GM12878 (cell line): ENCODE measurements around the gene OR51F2. TPM values are rescaled to one million over a fixed set of nuclear protein-coding genes. Genes with fewer than 3 reads are reported as not detected.

ENCODE experiments used
- ATAC-seq: fragments of 200-7000 bp; cut with Tn5 transposase; 3 replicates; pipeline ENCODE4 v1.9.1; 2020; ENCODE audit warnings: mild to moderate bottlenecking, moderate library complexity
- BruUV-seq: library from RNA; stranded (reverse); fragments of 400-500 nt; replicated peaks from 2 replicates; lab custom pipeline; 2021; lab: Mats Ljungman, UMichigan
- CTCF ChIA-PET: fragments of 300-600 bp; sonication (Branson Sonifier 250); formaldehyde crosslinking; extraction: SDS; loops from one replicate; lab custom pipeline; 2021; ENCODE audit warnings: inconsistent platforms; lab: Yijun Ruan, JAX
- POLR2A ChIA-PET: fragments of 350-600 bp; formaldehyde crosslinking; extraction: SDS; loops from one replicate; lab custom pipeline; 2021; ENCODE audit warnings: inconsistent platforms; lab: Charles Lee
- RAD21 ChIA-PET: fragments of 300-600 bp; sonication (Branson Sonifier 250); formaldehyde crosslinking; loops from one replicate; lab custom pipeline; 2023; ENCODE audit warnings: antibody characterized with exemption; ENCODE audit not compliant: unreplicated experiment; lab: Charles Lee
- SMC1A ChIA-PET: fragments of 300-600 bp; sonication (Branson Sonifier 250); formaldehyde crosslinking; loops from one replicate; lab custom pipeline; 2023; ENCODE audit not compliant: unreplicated experiment, uncharacterized antibody; lab: Charles Lee
- DNase-seq: peaks from one replicate; pipeline ENCODE4 v3.0.0-alpha.2; 2011; ENCODE audit warnings: low read depth, low spot score
- FAIRE-seq: peaks from 3 replicates; lab custom pipeline; 2011; peaks lifted over from hg19 to GRCh38; lab: Jason Lieb, UNC
- H2AFZ ChIP-seq: 2 replicates; pipeline ENCODE4 v1.6.0; 2011; ENCODE audit warnings: low read depth, low read length, control low read depth; ENCODE audit not compliant: control insufficient read depth
- H3K27ac ChIP-seq: 2 replicates; pipeline ENCODE4 v1.5.1; 2011; ENCODE audit warnings: control low read depth; ENCODE audit not compliant: control insufficient read depth, insufficient read depth
- H3K27me3 ChIP-seq, 2 experiments: replicated peaks in 1 of 2; 2 replicates each; pipeline versions ENCODE4 v1.6.0 to v1.6.1; 2011; ENCODE audit warnings: low read length in 1 of 2; ENCODE audit not compliant: control insufficient read depth in 2 of 2, insufficient read depth in 2 of 2
- H3K36me3 ChIP-seq, 2 experiments: 2 replicates each; pipeline ENCODE4 v1.5.1; 2011; ENCODE audit warnings: low read length in 1 of 2; ENCODE audit not compliant: control insufficient read depth in 2 of 2, insufficient read depth in 2 of 2
- H3K4me1 ChIP-seq: 2 replicates; pipeline ENCODE4 v1.6.1; 2011; ENCODE audit warnings: mild to moderate bottlenecking, low read length, moderate library complexity, mixed read lengths; ENCODE audit not compliant: control insufficient read depth, insufficient read depth
- H3K4me2 ChIP-seq: 2 replicates; pipeline ENCODE4 v1.6.0; 2011; ENCODE audit warnings: control low read depth; ENCODE audit not compliant: control insufficient read depth, insufficient read depth
- H3K4me3 ChIP-seq: fragments of 200-600 bp; sonication (generic); 2 replicates; pipeline ENCODE4 v1.5.1; 2016
- H3K79me2 ChIP-seq: 2 replicates; pipeline ENCODE4 v1.6.0; 2011; ENCODE audit warnings: low read length; ENCODE audit not compliant: control insufficient read depth, insufficient read depth
- H3K9ac ChIP-seq: 2 replicates; pipeline ENCODE4 v1.8.0; 2011; ENCODE audit warnings: low read length, control low read depth, mixed read lengths; ENCODE audit not compliant: control insufficient read depth, insufficient read depth
- H3K9me3 ChIP-seq: replicated peaks from 3 replicates; pipeline ENCODE4 v1.5.1; 2011; ENCODE audit warnings: mild to moderate bottlenecking, low read length; ENCODE audit not compliant: control insufficient read depth, insufficient read depth
- H4K20me1 ChIP-seq: 2 replicates; pipeline ENCODE4 v1.6.0; 2011; ENCODE audit not compliant: control insufficient read depth, insufficient read depth
- CHD4 ChIP-seq: fragments of 200-600 bp; sonication (generic); IDR thresholded peaks from 2 replicates; pipeline ENCODE4 v1.6.1; 2016; ENCODE audit warnings: mild to moderate bottlenecking
- CUX1 ChIP-seq: IDR thresholded peaks from 2 replicates; pipeline ENCODE4 v1.6.1; 2012; ENCODE audit warnings: improper control_type of control experiment, low read depth, low read length; ENCODE audit not compliant: insufficient replicate concordance
- E2F8 ChIP-seq: fragments of 450-650 bp; IDR thresholded peaks from 2 replicates; pipeline ENCODE4 v1.6.1; 2018; ENCODE audit warnings: mild to moderate bottlenecking, low read depth, moderate library complexity; ENCODE audit not compliant: partially characterized antibody
- ESRRA ChIP-seq: IDR thresholded peaks from 2 replicates; pipeline ENCODE4 v1.6.1; 2012; ENCODE audit warnings: mild to moderate bottlenecking, low read length, improper control_type of control experiment
- HDGF ChIP-seq: fragments of 450-650 bp; IDR thresholded peaks from 2 replicates; pipeline ENCODE4 v1.6.1; 2016; ENCODE audit warnings: antibody characterized with exemption
- KAT2A ChIP-seq: conservative IDR thresholded peaks from 2 replicates; pipeline ENCODE4 v1.6.1; 2011; ENCODE audit warnings: low read depth, low read length; ENCODE audit not compliant: control insufficient read depth
- MLLT1 ChIP-seq: fragments of 450-650 bp; IDR thresholded peaks from 2 replicates; pipeline ENCODE4 v1.6.1; 2016; ENCODE audit warnings: mild to moderate bottlenecking
- ZBTB40 ChIP-seq: fragments of 450-650 bp; IDR thresholded peaks from 2 replicates; pipeline ENCODE4 v1.6.1; 2016; ENCODE audit warnings: mild to moderate bottlenecking, moderate library complexity, borderline replicate concordance
- ZNF384 ChIP-seq: IDR thresholded peaks from 2 replicates; pipeline ENCODE4 v1.6.1; 2012; ENCODE audit warnings: low read depth, mild to moderate bottlenecking, low read length, improper control_type of control experiment, borderline replicate concordance
- ZNF622 ChIP-seq: fragments of 450-650 bp; IDR thresholded peaks from 2 replicates; pipeline ENCODE4 v1.6.1; 2017; ENCODE audit warnings: mild to moderate bottlenecking, inconsistent platforms
- WGBS: methylation state at CpG from one replicate; pipeline ENCODE4 v1.1.6; 2016; ENCODE audit warnings: low lambda C conversion rate; ENCODE audit not compliant: insufficient replicate concordance, insufficient coverage; ENCODE audit errors: missing lambda C conversion rate; 5-methylcytosine and 5-hydroxymethylcytosine counted together
- in situ Hi-C: fragments of 300-500 bp; cut with MboI; formaldehyde crosslinking; loops from 9 replicates; pipeline ENCODE4 v1.14.3; 2018; ENCODE audit warnings: mixed read lengths
- intact Hi-C: fragments of 100-400 bp; cut with micrococcal nuclease; formaldehyde crosslinking; loops from one replicate; pipeline ENCODE4 v1.14.2; 2022; ENCODE audit not compliant: unreplicated experiment
- polyA plus RNA-seq, 11 experiments: library from polyadenylated mRNA; depleted of rRNA in 4 of 11; unstranded in 6 of 11; stranded (reverse) in 5 of 11; fragments of >200 nt; fragmentation: Nextera tagmentation in 4 of 11; fragmentation: Illumina TruSeq in 1 of 11; extraction: Ambion mirVana in 4 of 11; extraction: Trizol in 1 of 11; gene quantifications; 1 replicate in 1 of 11; 2 replicates in 10 of 11; pipeline versions ENCODE4 v1.2.1 to v1.2.3, GENCODE V29; 2011 to 2016; ENCODE audit warnings: inconsistent platforms in 2 of 11, missing spikeins in 2 of 11, low read depth in 1 of 11
- total RNA-seq, 4 experiments: library from RNA; depleted of rRNA in 3 of 4; stranded (reverse); fragments of >200 nt in 3 of 4; fragmentation: Illumina TruSeq in 1 of 4; extraction: Trizol in 1 of 4; gene quantifications; 2 replicates each; pipeline versions ENCODE4 v1.2.1 to v1.2.3, GENCODE V29; 2013 to 2021

The OR51F2 gene
- total and polyA plus RNA-seq, 10 of the 15 experiments (the other 5 are each of a cell fraction or from before 2014, with no cell fraction given), result not detected

GRCh38 chr11:4782454-4782853 is 38.7 kb upstream of the OR51F2 start:
- Histone ChIP-seq H3K79me2 (no peaks in the 10 kb centered on the region), H3K4me3 (no peak overlapping the region), H4K20me1 (no peaks in the 10 kb centered on the region), H3K9me3 (no peaks in the 10 kb centered on the region), H3K27ac (no peak overlapping the region), H3K9ac (no peak overlapping the region), H2AFZ (no peak overlapping the region), H3K4me1 (no peaks in the 10 kb centered on the region), H3K27me3 (no peaks in the 10 kb centered on the region), H3K4me2 (no peak overlapping the region), H3K36me3 (no peaks in the 10 kb centered on the region)
- ChIA-PET RAD21 (no interaction called here), POLR2A (no interaction called here), SMC1A (no interaction called here), CTCF (interaction anchor here (0.8 to 1.3 kb wide), 2 partner anchors 145 to 147 kb away, joined by 3 to 5 read pairs; partner anchors contain the start of gene OR51D1)
- 0% methylated on average over 1 of the region's 1 CpG for WGBS
- DNase-seq (no peak), ATAC-seq (no peak), FAIRE-seq (no peak)
- in situ Hi-C loops, result no loop called here
- TF ChIP-seq ZBTB40 (no peak), ZNF384 (no peak), ZNF622 (no peak), ESRRA (no peak), E2F8 (no peak), HDGF (no peak), CHD4 (no peak), CUX1 (no peak), KAT2A (no peak), MLLT1 (no peak)
- BruUV-seq, result no TSS peak
- intact Hi-C loops, result no loop called here
